ENCODE results near the gene TCP1.
"Not testable (repeated sequence)": the region's sequence is repeated elsewhere in the genome, so short reads cannot be mapped to it uniquely, and the experiment has no call there.

The TCP1 gene

GRCh38 chr6:159816775-159817174 is 27.4 kb upstream of the TCP1 start:
- not testable (repeated sequence) for DNase-seq

GRCh38 chr6:159815410-159815809 is 26.0 kb upstream of the TCP1 start:
- DNase-seq: no peak

- DNase-seq: no peak
Observed at GRCh38 chr6:159813781-159814180, 24.4 kb upstream of the TCP1 start.

DNA sequence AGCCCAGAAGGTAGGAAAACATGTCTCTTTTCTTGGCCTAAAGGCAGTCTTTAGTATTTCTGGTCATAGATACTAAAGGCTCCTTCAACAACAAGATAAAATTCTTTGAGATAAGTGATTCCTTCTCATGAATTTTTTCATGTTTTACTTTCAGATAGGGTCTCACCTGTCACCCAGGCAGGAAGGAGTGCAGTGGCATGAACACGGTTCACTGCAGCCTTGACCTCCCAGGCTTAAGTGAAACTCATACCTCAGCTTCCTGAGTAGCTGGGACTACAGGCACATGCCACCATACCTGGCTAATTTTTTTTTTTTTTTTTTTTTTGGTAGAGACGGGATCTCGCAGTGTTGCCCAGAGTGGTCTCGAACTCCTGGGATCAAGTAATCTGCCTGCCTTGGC is 19.7 kb upstream of the TCP1 start:
- DNase-seq: no peak

DNA sequence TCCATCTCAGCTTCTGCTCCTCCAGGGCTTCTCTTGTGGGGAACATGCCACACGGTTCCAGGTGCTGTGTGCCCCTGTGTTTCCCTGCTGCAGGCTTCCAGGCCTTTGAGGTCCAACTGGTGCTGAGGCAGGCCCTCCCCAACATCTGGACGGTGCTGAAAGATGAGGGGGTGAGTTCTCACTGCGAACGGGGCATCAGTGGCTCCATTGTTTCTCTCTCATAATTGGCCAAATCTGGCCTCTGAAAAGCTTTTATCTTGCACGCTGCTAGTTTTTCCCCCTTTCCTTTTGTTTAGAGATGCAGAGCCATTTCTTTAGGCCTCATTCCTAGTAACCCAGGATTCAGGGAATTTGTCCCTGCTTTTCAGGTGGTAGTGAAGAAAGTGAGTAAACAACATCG is 19.2 kb upstream of the TCP1 start:
- no peak for DNase-seq

DNA sequence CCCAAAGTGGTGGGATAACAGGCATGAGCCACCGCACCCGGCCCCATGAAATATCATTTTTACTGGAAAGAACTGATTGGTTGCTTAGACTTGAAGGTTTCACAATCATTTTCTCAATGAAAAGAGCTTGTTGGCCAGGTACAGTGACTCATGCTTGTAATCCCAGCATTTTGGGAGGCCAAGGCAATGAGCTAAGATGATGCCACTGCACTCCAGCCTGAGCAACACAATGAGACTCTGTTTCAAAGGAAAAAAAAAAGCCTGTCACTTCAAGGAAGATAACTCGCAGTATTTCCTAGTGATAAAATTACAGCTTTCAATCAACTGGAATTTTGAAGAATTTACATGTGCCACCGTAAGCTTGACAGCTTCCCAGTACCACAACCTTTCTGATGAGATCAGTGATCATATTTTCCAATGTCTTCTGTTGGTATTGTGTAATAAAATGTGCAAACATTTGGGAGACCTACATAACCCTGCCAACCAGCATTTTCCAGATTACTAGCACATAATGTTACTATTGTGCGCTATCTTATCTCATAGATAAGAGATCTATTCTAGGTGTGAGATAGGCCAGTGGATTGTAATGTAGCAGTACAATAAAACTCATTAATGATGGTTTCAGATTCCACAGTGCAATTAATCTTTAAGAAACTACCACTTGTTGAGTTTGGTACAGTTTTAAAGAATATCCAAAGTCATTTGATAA is 17.9 kb upstream of the TCP1 start:
- DNase-seq: no peak

- DNase-seq: no peak
Observed at GRCh38 chr6:159806021-159806458, 16.6 kb upstream of the TCP1 start.

DNA sequence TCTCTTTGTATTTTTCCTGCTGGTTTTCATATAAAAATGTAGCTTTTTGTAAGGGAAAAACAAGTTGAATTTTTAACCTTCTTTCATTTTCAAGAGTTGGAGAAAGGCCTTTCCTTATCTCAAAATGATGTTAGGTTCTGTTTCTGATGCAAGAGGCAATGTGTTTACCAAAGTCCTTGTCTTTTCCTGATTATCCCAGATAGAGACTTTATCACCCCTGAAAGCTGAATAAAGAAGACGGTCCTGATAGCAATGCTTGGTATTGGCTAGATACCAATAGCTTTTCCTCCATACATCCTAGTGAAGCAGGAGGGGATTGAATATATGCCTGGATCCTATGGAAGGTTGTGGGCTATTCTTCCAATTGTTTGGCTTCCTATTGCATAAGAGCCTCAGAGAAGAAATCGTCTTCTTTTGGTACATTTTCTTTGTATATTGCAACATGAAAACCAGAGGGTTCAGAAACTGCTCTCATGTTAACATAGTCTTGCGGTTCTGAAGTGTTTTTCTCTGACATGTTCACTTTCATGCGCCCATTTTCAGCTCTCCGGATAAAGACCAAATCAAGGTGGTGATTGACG is 16.1 kb upstream of the TCP1 start:
- no peak for DNase-seq

DNA sequence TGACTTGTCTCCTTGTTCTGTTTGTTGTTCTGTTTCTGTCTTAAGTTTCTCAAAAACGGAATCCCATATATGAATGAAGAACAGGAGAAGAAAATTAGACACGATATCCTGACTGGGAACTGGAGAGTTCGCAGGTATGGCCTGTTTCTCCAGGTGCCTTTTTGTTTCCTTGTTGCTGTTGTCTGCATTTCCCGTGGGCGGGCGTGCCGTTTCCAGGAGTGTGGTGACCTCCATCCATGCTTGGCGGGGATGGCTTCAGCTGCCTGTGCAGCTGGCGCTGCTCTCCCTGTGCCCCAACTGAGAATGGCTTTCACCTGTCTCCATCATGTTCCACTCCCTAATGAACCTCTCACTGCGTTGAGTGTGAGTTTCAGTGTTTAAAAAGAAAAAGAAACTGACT is 15.1 kb upstream of the TCP1 start:
- DNase-seq: no peak

GRCh38 chr6:159801935-159802334 is 12.5 kb upstream of the TCP1 start:
- no peak for DNase-seq

- no peak for DNase-seq
Observed at GRCh38 chr6:159800141-159800865, 10.9 kb upstream of the TCP1 start, which contains the start of gene PNLDC1. PNLDC1 (plus strand) TSS chr6:159800276; CDS start chr6:159800308, 32 bp downstream.

GRCh38 chr6:159797554-159797953 is 8.2 kb upstream of the TCP1 start:
- no peak for DNase-seq

GRCh38 chr6:159794976-159795375 is 5.6 kb upstream of the TCP1 start:
- not testable (repeated sequence) for DNase-seq

- DNase-seq: no peak
Observed at GRCh38 chr6:159790956-159791598, 1.7 kb upstream of the TCP1 start.

GRCh38 chr6:159790149-159790955 is 950 bp upstream of the TCP1 start, which contains the start of gene MRPL18:
MRPL18 (plus strand) TSS chr6:159790467; CDS start chr6:159790588, 121 bp downstream.
- DNase-seq: peak; percentile 98

DNA sequence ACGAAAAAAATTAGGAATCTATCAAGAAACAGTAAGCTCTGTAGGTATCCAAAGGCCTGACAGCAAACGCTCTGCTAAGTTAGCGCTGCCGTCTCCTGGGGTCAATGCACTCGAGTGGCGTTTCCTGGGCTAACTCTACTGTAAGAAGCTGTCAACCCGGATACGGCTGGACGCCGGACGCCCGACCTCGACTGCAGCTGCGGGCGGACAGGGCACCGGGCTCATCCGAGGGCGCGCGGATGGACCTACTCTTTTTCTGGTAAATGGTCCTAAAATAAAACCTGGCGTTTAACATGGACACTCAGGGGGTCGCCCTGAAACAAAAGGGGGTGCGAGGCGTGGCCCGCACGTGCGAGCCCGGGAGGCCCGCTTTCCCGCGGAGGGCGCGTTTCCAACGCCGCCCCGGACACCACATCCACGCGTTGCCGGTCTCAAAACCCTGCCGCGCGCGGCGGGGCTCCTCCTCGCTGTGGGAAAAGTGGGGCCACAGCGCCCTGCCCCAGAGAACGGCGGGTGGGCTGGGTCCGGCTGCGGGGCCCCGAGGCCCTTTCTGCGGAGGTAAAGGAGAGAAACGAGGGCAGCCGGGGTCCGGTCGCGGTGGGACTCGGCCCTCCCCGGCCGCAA is 537 bp downstream of the TCP1 start:
- no peak for DNase-seq

GRCh38 chr6:159788276-159788675 is 1.1 kb downstream of the TCP1 start:
- no peak for DNase-seq

GRCh38 chr6:159778542-159779103 is 10.8 kb downstream of the TCP1 start:
- DNase-seq: no peak

- no peak for DNase-seq
Observed at GRCh38 chr6:159778131-159778530, 11.3 kb downstream of the TCP1 start.

DNA sequence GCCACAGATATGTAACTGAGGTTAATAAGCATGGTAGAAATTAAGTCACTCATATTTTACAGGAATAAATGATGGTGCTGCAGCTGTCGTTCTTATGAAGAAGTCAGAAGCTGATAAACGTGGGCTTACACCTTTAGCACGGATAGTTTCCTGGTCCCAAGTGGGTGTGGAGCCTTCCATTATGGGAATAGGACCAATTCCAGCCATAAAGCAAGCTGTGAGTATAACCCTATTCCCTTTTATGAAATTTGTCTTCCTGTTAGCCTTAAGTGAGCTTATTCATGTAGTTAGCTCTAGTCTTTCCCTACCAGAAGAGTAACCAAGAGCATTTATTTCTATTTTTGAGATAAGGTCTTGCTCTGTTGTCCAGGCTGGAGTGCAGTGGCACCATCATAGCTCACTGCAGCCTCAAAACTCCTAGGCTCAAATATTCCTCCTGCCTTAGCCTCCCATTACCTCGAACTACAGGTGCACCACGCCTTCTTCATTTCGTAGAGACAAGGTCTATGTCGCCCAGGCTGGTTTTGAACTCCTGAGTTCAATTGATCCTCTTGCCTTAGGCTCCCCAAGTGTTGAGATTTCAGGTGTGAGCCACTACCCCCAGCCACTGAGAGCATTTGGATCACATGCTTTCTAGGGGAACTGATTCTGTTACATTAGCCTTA is 12.0 kb downstream of the TCP1 start:
- no peak for DNase-seq

GRCh38 chr6:159772196-159772595 is 17.2 kb downstream of the TCP1 start:
- no peak for DNase-seq
